Measurements from ENCODE around the gene USP47.

USP47 gene

GRCh38 chr11:11882539-11882938 lies 40.8 kb downstream of the USP47 start:
- no peak for TF ChIP-seq CTCF (conservative IDR thresholded peaks at IDR 0.05; ENCODE audit: low read depth, low read length)
- no peak for DNase-seq (ENCODE audit: low read depth)
- no peak overlapping the region for H3K4me3 ChIP-seq (ENCODE audit: low read depth, low read length)

DNA sequence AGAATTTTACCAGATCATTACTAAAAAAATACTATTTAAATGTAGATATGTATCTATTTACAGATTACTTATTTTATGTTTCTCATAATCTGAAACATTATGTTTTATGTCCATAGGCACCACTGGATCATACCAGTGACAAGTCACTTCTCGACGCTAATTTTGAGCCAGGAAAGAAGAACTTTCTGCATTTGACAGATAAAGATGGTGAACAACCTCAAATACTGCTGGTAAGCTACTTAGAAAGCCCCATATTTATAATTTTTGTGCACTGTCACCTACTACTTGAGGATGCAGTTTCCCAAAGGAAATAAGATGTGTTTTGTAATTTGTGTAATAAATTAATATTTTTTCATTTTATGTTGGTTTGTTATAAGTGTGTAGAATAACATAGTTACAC lies 42.6 kb downstream of the USP47 start:
- no peak for DNase-seq (ENCODE audit: low read depth)
- H3K4me3 ChIP-seq (ENCODE audit: low read depth, low read length), result no peak overlapping the region
- no peak for TF ChIP-seq CTCF (conservative IDR thresholded peaks at IDR 0.05; ENCODE audit: low read depth, low read length)

DNA sequence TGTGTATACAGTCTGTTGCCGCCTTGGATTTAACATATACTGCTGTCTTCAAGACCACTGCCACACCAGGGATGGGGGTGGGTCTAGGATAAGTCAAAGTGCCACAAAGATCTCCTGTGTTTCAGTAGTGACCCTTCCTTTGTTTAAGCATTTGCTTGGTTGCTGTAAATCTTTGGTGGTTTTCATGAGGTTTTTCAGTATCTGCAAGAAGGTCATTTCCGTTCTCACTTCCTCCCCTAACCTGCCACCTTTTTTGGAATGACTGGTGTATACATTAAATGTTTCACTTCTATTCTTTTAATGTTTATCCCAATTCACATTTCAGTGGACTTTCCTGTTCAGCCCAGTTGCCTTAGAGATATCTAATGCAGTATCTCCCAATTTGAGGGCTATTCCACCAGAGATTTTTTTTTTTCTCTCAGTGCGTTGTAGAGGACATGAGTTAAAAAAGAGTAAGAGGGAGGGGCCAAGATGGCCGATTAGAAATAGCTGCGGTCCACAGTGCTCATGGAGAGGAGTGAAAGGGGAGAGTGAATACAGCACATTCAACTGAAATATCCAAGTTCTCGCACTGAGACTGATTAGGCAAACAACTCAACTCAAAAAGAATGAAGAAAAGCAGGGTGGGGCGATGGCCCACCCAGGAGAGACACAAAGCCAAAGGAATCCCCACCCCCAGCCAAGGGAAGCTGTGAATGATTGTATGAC lies 43.2 kb downstream of the USP47 start:
- no peak overlapping the region for H3K4me3 ChIP-seq (ENCODE audit: low read depth, low read length)
- no peak for DNase-seq (ENCODE audit: low read depth)
- TF ChIP-seq CTCF (conservative IDR thresholded peaks at IDR 0.05; ENCODE audit: low read depth, low read length), result no peak

GRCh38 chr11:11894486-11894885 lies 52.7 kb downstream of the USP47 start:
- peak; percentile 86 for DNase-seq (ENCODE audit: low read depth)
- no peak for TF ChIP-seq CTCF (conservative IDR thresholded peaks at IDR 0.05; ENCODE audit: low read depth, low read length)
- no peak overlapping the region for H3K4me3 ChIP-seq (ENCODE audit: low read depth, low read length)

GRCh38 chr11:11895672-11896071 lies 53.9 kb downstream of the USP47 start:
- DNase-seq (ENCODE audit: low read depth), result peak; percentile 51
- TF ChIP-seq CTCF (conservative IDR thresholded peaks at IDR 0.05; ENCODE audit: low read depth, low read length), result peak; percentile 24
- H3K4me3 ChIP-seq (ENCODE audit: low read depth, low read length), result no peak overlapping the region

DNA sequence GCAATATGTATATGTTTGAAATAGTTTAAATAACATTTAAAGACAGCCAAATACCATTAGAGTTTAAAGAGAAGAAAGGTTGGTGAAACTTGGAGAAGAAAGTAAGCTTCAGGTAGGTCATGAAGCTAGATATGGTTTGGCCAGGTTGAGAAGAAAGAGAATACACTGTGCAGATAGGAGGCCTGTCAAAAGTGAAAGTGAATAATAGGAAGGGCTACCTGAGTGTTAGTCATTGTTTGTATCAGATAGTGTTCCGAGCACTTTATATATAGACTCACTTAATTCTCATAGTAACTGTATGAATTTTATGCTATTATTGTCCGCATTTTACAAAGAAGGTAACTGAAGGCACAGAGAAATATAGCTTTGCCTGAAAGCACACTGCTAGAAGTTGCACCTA lies 56.9 kb downstream of the USP47 start:
- no peak overlapping the region for H3K4me3 ChIP-seq (ENCODE audit: low read depth, low read length)
- TF ChIP-seq CTCF (conservative IDR thresholded peaks at IDR 0.05; ENCODE audit: low read depth, low read length), result no peak
- DNase-seq (ENCODE audit: low read depth), result no peak

DNA sequence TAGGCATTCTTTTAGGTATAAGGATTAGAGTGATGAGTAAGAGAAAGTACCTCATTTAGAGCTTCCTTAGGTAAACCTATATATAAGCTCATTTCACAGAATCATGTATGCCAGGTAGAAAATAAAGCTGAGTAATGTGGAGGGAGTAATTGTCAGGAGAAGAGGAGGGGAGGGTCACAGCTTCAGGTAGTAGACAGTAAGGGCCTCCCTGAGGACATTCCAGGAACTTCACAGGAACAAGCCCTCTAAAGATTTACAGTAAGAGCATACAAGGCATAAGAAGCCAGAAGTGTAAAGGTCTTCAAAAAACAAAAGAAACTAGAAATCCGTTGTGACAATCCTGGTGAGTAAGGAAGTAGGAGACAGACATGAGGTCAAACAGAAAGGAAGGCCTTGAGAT lies 57.6 kb downstream of the USP47 start:
- DNase-seq (ENCODE audit: low read depth), result no peak
- TF ChIP-seq CTCF (conservative IDR thresholded peaks at IDR 0.05; ENCODE audit: low read depth, low read length), result peak; percentile 23
- no peak overlapping the region for H3K4me3 ChIP-seq (ENCODE audit: low read depth, low read length)
